HL-60 (cell line): ENCODE measurements around the gene GPR155.
"Not testable (repeated sequence)": the region's sequence is repeated elsewhere in the genome, so short reads cannot be mapped to it uniquely, and the experiment has no call there.

ENCODE experiments used
- DNase-seq, 2 experiments: peaks; one replicate each; pipeline ENCODE4 v3.0.0-alpha.2; 2010 to 2020; ENCODE audit warnings: low read depth in 1 of 2, low spot score in 1 of 2
- H3K27ac ChIP-seq: fragments of 250-450 bp; sonication (Bioruptor Pico); replicated peaks from 2 replicates; pipeline ENCODE4 v1.5.1; 2020; ENCODE audit warnings: mild to moderate bottlenecking, moderate library complexity
- H3K27me3 ChIP-seq: fragments of 250-450 bp; sonication (Bioruptor Pico); 2 replicates; pipeline ENCODE4 v1.5.1; 2021; ENCODE audit warnings: mild to moderate bottlenecking, moderate library complexity; ENCODE audit not compliant: insufficient read depth, poor library complexity, severe bottlenecking
- H3K4me3 ChIP-seq: replicated peaks from 2 replicates; pipeline ENCODE4 v1.5.1; 2011; ENCODE audit warnings: mild to moderate bottlenecking, control low read depth, low read length; ENCODE audit not compliant: insufficient read depth
- GABPA ChIP-seq: IDR thresholded peaks from 2 replicates; pipeline ENCODE4 v1.6.1; 2012; ENCODE audit warnings: low read depth
- POLR2AphosphoS5 ChIP-seq: IDR thresholded peaks from 2 replicates; pipeline ENCODE4 v1.6.1; 2012; ENCODE audit warnings: low read depth
- SPI1 ChIP-seq: IDR thresholded peaks from 2 replicates; pipeline ENCODE4 v1.6.1; 2012; ENCODE audit warnings: low read depth, mild to moderate bottlenecking, borderline replicate concordance
- TF ChIP-seq, protein P1 (sequence below): IDR thresholded peaks from 2 replicates; pipeline ENCODE4 v1.6.1; 2012; ENCODE audit warnings: low read depth; ENCODE audit not compliant: insufficient replicate concordance
- TF ChIP-seq, protein P2 (sequence below): IDR thresholded peaks from one replicate; pipeline ENCODE4 v1.5.1; 2011; ENCODE audit warnings: low read length, control low read depth, inconsistent platforms; ENCODE audit not compliant: insufficient read depth

The GPR155 gene

GRCh38 chr2:174491947-174492346 is 5.1 kb upstream of the GPR155 start:
- no peak overlapping the region for H3K27ac ChIP-seq

DNA sequence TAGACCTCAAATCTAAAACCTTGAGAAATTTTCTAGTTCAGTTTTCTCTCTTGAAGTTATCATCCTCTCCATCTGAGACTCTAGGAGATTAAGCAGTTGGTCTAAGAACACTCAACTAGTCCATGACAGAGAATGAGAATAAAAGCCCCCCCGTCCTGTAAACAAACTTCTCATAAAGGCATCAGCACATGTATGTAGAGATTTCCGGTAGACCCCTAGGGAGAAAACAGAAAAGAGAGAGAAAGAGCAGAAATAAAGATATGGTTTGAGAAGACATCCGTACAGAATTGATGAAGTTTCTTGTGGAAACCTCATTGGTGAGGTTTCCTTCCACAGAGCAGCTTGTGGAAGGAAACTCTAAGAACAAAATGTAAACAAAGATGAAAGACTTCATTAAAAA is 3.2 kb upstream of the GPR155 start:
- H3K27ac ChIP-seq = no peak overlapping the region
- H3K4me3 ChIP-seq = no peak overlapping the region
- TF ChIP-seq POLR2AphosphoS5 (no peak), SPI1 (no peak), GABPA (no peak)
- TF ChIP-seq, protein P1, sequence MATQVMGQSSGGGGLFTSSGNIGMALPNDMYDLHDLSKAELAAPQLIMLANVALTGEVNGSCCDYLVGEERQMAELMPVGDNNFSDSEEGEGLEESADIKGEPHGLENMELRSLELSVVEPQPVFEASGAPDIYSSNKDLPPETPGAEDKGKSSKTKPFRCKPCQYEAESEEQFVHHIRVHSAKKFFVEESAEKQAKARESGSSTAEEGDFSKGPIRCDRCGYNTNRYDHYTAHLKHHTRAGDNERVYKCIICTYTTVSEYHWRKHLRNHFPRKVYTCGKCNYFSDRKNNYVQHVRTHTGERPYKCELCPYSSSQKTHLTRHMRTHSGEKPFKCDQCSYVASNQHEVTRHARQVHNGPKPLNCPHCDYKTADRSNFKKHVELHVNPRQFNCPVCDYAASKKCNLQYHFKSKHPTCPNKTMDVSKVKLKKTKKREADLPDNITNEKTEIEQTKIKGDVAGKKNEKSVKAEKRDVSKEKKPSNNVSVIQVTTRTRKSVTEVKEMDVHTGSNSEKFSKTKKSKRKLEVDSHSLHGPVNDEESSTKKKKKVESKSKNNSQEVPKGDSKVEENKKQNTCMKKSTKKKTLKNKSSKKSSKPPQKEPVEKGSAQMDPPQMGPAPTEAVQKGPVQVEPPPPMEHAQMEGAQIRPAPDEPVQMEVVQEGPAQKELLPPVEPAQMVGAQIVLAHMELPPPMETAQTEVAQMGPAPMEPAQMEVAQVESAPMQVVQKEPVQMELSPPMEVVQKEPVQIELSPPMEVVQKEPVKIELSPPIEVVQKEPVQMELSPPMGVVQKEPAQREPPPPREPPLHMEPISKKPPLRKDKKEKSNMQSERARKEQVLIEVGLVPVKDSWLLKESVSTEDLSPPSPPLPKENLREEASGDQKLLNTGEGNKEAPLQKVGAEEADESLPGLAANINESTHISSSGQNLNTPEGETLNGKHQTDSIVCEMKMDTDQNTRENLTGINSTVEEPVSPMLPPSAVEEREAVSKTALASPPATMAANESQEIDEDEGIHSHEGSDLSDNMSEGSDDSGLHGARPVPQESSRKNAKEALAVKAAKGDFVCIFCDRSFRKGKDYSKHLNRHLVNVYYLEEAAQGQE = no peak
- TF ChIP-seq, protein P2, sequence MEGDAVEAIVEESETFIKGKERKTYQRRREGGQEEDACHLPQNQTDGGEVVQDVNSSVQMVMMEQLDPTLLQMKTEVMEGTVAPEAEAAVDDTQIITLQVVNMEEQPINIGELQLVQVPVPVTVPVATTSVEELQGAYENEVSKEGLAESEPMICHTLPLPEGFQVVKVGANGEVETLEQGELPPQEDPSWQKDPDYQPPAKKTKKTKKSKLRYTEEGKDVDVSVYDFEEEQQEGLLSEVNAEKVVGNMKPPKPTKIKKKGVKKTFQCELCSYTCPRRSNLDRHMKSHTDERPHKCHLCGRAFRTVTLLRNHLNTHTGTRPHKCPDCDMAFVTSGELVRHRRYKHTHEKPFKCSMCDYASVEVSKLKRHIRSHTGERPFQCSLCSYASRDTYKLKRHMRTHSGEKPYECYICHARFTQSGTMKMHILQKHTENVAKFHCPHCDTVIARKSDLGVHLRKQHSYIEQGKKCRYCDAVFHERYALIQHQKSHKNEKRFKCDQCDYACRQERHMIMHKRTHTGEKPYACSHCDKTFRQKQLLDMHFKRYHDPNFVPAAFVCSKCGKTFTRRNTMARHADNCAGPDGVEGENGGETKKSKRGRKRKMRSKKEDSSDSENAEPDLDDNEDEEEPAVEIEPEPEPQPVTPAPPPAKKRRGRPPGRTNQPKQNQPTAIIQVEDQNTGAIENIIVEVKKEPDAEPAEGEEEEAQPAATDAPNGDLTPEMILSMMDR = no peak
- DNase-seq = no peak
- no peaks in the 10 kb centered on the region for H3K27me3 ChIP-seq

More at GRCh38 chr2:174491947-174492346, 5.1 kb upstream of the GPR155 start:
- no peaks in the 10 kb centered on the region for H3K27me3 ChIP-seq
- TF ChIP-seq, protein P2 = no peak
- TF ChIP-seq GABPA (no peak), SPI1 (no peak), POLR2AphosphoS5 (no peak)
- TF ChIP-seq, protein P1 = no peak
- no peak for DNase-seq
- H3K4me3 ChIP-seq = no peak overlapping the region

DNA sequence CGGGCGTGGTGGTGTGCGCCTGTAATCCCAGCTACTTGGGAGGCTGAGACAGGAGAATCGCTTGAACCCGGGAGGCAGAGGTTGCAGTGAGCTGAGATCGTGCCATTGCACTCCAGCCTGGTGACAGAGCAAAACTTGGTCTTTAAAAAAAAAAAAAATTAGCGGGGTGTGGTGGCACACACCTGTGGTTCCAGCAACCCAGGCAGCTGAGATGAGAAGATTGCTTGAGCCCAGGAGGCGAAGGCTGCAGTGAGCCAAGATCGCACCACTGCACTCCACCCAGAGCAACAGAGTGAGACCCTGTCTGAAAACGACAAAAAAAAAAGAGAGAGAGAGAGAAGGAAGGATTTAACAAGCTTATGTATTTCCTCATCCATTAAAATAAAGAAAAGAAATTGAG is 2.7 kb upstream of the GPR155 start:
- DNase-seq, H3K4me3 ChIP-seq, H3K27ac ChIP-seq, H3K27me3 ChIP-seq: not testable (repeated sequence)

GRCh38 chr2:174487820-174488162 is 962 bp upstream of the GPR155 start:
- Histone ChIP-seq H3K27me3 (no peaks in the 10 kb centered on the region), H3K4me3 (peak overlapping the region; percentile 99), H3K27ac (peak overlapping the region; percentile 81)
- TF ChIP-seq SPI1 = no peak
- no peak for TF ChIP-seq GABPA
- TF ChIP-seq, protein P2 = no peak
- TF ChIP-seq, protein P1 = no peak
- no peak for TF ChIP-seq POLR2AphosphoS5
- no peak for DNase-seq
